GM21786 (cell line): ENCODE results near the gene WDFY2.

ENCODE experiments used
- ATAC-seq: cut with Tn5 transposase; IDR thresholded peaks from one replicate; pipeline ENCODE4 v1.9.1; 2021; ENCODE audit not compliant: unreplicated experiment

The WDFY2 gene

GRCh38 chr13:51767100-51767499 is 182.8 kb downstream of the WDFY2 start:
- no peak for ATAC-seq

GRCh38 chr13:51768378-51768921 is 184.2 kb downstream of the WDFY2 start:
- ATAC-seq = no peak

DNA sequence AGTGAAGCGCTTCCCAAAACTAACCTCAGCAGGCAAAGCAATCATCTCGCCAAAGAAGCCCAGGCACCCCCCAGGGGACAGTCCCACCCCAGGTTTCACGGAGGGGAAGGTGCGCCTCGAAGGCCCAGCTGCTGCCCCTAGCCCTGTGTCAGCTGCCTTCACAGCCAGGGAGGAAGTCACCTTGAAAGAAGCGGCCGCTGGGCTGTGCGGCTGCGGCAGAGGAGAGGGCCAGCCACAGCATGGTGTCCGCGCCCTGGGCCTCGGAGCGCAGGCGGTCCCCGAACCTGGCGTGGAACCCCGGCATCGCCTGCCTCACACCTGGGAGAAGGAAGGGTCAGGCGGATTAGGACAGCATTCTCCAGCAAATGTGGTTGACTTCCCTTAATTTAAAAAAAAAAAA is 184.7 kb downstream of the WDFY2 start:
- ATAC-seq = no peak

DNA sequence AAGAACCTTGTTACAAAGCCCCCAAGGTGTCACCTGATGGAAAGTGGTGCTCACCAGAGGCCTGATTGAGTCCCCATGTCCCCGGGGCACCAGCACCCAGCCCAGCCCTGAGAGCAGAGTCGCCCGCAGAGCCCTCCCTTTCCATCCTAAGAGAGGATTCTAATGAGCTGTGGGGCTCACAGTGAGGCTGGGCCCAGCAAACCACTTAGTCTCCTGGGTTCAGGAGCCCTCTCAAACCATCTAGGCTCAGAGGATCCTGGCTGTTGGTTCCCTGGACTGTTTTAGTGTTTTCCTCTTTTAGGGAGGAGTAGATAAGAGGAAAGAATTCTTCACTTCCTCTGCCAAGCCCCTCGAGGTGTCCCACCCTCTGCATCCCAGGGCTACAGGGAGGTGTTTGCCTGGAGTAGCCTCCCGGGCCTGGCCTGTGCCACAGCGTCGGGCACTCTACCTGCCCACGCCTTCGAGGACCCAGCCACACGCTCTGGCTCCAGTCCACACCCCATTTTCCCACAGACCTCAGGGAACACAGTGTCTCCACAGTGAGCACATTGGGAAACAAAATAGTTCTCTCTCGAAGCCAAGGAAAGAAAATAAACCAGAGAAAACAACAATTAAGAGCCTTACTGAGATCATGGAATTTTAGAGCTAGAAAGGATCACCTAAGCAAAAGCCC is 185.3 kb downstream of the WDFY2 start:
- ATAC-seq = no peak

- no peak for ATAC-seq
These were observed 185.9 kb downstream of the WDFY2 start for GRCh38 chr13:51770160-51770559.

DNA sequence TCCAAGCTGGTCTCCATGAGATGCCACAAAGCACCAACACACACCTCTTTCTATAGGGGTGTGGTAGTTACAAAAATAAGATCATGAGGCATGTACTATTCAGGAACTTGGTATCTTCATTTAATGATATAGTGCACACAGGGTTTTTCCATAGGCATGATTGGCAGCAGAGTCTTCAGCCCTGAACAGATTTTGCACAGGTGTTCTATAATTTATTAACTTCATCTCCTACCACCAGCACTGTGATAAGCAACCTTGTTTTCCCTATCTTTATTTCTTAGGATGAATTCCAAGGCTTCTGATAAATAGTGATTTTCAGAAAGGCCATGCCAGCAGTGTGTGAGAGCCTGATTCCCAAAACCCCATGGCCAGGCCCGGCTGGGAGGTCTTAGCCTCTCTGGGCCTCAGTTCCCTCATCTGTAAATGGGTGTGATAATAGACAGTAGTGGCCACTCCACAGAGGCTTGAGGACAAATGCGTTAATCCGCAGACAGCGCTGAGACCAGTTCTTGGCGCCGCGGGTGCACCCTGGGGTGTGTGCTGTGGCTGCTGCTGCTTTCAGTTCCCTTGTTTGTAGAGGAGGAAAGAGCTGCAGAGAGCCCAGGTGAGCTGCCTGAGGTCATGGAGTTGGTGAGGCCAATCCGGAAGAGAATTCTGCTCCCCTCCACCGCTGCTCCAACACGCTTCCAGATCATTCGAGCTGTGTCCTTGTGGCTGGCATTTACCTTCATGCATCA is 186.6 kb downstream of the WDFY2 start:
- no peak for ATAC-seq

GRCh38 chr13:51771418-51772104 is 187.3 kb downstream of the WDFY2 start:
- no peak for ATAC-seq

DNA sequence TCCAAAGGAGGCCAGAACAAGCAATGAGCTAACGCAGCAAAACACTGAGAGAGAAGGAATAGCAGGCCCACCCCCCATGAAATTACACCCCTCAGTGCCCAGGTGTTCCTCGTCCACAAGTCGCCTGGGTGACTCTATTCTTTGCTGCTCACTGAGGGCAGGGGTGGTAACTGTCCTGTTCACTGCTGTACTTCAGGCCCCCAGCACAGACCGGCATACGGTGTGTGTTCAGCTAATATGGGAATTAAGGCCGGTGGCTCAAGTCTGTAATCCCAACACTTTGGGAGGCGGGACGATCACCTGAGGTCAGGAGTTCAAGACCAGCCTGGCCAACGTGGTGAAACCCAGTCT is 187.8 kb downstream of the WDFY2 start:
- no peak for ATAC-seq

DNA sequence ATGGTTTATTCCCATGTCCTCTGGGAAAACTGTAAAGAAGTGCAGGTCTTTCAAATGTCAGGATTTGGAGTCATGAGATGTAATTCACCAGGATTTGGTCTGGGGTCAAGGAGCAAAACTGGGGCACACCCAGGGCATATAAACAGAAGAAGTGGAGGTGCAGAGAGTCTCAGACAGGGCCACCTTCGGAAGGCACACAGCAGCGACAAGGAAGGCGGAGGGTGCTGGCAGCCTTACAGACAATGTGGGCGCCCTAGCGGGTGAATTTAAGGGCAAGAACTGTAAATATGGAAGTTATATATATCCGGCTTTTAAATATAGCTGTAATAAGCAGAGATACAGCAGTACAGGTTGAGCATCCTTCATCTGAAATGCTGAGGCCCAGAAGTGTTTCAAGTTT is 188.5 kb downstream of the WDFY2 start:
- ATAC-seq = no peak

DNA sequence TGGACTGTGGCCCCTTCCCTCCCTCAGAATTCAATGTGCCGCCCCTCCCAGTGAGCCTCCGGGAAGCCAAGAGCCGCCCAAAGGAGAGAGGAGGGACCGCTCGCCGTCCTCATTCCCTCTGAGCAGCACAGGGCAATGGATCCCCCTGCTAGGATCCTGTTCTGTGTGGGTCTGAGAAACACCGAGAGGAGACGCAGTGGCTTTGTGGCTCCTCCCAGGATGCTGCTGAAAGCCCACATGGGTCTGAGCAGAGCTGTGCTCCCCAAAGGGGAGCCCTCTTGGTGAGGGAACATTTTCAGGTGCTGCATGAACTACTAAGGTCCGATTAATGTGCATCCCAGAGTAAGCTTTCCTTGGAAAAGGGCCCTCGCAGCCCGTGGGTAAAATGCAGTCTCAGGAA is 189.3 kb downstream of the WDFY2 start:
- no peak for ATAC-seq

GRCh38 chr13:51776179-51776578 is 191.9 kb downstream of the WDFY2 start:
- ATAC-seq = no peak

DNA sequence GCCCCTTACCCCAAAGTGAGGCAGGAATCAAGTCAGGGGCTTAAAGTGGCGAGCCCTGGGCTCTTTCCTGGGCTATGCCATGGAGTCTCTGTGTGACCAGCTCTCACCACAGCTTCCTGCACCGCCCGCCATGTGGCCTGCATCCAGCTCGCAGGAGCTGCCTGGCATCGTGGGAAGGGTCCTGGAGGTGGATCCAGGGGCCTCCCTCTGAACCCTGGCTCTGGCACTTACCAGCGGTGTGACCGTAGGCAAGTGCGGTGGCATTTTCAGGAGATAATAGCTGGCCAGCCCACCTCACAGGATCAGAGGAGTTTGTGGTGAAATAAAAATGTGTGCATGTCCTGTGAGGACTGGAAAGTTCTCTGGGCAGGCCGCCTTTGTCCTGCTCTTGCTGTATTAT is 193.7 kb downstream of the WDFY2 start:
- ATAC-seq = no peak

GRCh38 chr13:51778392-51778791 is 194.1 kb downstream of the WDFY2 start:
- ATAC-seq = no peak

DNA sequence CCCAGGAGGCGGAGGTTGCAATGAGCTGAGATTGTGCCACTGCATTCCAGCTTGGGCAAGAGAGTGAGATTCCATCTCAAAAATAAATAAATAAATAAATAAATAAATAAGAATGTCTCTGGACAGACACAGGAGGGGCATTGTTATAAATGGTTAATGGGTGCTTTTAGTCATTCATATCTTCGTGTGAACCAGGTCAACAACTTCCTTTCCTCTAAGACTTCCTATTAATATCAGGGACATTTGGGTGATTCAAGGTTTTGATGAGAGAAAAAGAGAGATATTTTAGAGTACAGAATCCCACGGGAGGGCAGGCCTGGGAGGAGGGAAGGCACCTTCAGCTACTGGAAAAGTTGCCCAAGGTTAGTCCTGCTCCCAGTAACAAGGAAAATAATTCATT is 195.8 kb downstream of the WDFY2 start:
- ATAC-seq = no peak

DNA sequence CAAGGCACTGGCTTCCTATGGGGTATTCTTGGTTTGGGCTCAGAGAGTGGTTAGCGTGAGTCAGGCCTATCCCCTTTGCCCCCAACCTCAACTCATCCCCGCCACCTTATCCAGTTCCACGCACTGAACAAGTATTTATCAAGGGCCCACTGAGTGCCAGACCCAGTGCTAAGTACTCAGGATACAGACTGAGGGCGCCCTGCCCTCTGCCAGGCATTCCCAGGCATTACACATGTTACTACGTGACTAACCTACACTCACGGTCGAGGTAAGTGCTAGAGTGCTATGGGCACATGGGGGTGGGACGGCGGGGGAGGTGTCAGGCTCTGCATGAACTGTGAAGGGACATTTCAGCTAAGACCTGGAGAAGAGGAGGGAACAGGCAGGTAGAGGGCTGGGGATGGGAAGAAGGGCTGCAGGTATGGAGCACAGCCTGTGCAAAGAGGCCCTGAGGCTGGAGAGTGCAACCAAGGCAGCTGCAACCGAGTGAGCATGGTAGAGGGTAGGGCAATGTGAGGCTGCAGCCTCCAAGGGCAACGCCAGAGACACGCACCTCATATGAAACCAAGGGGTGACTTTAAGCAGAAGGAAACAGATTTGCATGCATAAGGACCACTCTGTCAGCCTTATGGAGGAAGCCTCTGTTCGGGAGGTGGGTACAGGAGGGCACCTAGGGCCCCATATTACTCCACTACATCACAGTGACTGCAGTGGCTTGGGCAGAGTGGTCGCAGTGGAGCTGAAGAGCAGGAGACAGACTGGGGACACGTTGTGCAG is 197.2 kb downstream of the WDFY2 start:
- ATAC-seq = peak; percentile 75

- ATAC-seq = no peak
These were observed 197.9 kb downstream of the WDFY2 start for GRCh38 chr13:51782026-51782710.

DNA sequence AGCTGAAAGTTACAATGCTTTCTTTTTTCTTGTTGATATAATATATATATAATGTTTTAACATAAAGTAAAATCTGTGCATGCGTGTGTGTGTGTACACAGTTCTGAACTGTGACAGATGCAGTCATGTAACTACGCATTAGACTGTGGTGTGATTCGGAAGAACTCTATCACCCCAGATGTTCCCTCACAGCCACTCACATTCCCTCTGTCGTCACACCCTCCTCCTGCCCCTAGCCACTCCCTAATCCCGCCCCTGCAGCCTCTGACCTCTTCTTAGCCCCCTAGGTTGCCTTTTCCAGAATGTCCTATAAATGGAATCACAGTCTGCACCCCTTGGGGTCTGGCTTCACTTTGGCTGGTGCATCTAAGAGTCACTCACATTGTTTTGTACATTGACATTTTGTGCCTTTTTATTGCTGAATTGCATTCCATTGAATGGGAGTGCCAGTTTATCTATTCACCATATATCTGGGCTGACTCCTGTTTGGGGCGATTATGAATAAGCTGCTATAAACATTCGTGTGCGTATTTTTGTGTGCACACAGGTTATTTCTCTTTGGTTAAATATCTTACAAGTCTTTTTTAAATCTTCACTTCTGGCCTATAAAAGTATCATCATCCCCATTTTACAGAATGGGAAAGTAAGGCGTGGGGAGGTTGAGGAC is 199.3 kb downstream of the WDFY2 start:
- ATAC-seq = no peak

DNA sequence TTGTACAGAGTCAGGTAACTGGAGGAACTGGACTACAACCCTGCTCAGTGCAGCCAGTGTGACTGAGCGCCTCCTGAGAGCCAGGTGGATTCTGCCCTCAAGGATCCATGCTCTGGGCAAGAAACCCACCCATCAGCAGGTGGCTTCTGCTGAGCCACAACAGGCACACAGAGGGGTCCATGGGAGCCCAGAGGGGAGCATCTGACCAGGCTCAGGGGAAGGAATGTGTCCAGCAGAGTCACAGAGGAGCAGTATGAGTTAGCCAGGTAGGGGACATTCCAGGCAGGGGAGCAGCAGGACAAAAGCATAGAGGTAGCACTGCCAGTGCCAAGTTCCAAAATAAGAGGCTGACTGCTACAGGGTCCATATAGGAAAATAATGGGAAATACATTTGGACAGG is 199.8 kb downstream of the WDFY2 start:
- ATAC-seq = no peak

GRCh38 chr13:51785712-51786424 is 201.6 kb downstream of the WDFY2 start:
- ATAC-seq = no peak
